GM10248 (cell line): ENCODE results near the gene SACM1L.
A peak's percentile ranks its signal among the peaks of the same experiment; 100 is the strongest.

Source experiments
- CTCF ChIA-PET: fragments of 300-600 bp; sonication (Branson Sonifier 250); formaldehyde crosslinking; extraction: SDS; loops from one replicate; lab custom pipeline; 2021; ENCODE audit warnings: antibody characterized with exemption; lab: Yijun Ruan, JAX
- POLR2A ChIA-PET: fragments of 350-650 bp; sonication (Branson Sonifier 250); formaldehyde crosslinking; extraction: SDS; loops from one replicate; lab custom pipeline; 2020; ENCODE audit warnings: antibody characterized with exemption; lab: Yijun Ruan, JAX
- DNase-seq: peaks from one replicate; pipeline ENCODE4 v3.0.0; 2012; ENCODE audit errors: extremely low spot score
- CTCF ChIP-seq: IDR thresholded peaks from 2 replicates; pipeline ENCODE4 v1.5.1; 2012; ENCODE audit warnings: mild to moderate bottlenecking, low read depth; ENCODE audit errors: extremely low read depth, missing control alignments, control extremely low read depth

The SACM1L gene

GRCh38 chr3:45665101-45665572 lies 24.1 kb upstream of the SACM1L start:
- DNase-seq = peak; percentile 46

DNA sequence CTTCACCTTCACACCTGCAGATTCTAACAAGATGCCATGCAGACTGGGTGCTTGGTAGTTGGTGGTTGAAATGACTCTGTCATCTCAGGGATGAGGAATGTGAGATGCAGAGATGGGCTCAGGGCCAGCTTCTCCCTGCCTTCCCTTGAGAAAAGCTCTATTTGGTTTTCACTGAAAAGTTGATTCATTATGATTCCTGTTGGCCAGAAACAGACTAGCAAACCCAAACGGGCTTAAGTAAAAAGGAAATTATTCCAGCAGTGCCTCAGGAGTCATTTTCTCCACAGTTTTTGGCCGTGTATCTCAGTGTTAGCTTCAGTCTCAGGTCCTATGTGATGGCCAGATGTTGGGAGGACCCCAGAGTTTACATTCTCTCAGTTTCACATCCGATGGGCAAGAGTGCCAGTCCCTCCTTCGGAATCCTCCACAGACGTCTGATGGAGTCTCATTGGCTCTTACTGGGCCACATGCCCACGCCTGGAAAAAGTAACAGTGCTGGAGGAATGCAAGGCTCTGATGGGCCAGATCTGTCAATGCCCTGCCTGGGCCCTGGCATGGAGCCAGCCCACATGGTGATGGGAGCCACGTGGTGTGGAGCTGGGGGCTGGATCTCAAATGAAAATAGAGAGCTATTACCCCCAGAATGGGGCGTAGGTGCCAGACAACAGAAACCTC lies 22.3 kb upstream of the SACM1L start:
- ChIA-PET POLR2A (no interaction called here), CTCF (interaction anchor here (1.0 to 6.4 kb wide), 10 partner anchors 9 to 412 kb away, joined by 3 to 30 read pairs (median 4); no protein-coding TSS in a partner anchor)
- TF ChIP-seq CTCF = no peak
- DNase-seq = no peak

More at GRCh38 chr3:45665101-45665572, 24.1 kb upstream of the SACM1L start:
- ChIA-PET CTCF (interaction anchor here (1.0 to 6.4 kb wide), 7 partner anchors 8 to 155 kb away, joined by 3 to 30 read pairs (median 5); no protein-coding TSS in a partner anchor), POLR2A (no interaction called here)
- TF ChIP-seq CTCF = peak; percentile 50

DNA sequence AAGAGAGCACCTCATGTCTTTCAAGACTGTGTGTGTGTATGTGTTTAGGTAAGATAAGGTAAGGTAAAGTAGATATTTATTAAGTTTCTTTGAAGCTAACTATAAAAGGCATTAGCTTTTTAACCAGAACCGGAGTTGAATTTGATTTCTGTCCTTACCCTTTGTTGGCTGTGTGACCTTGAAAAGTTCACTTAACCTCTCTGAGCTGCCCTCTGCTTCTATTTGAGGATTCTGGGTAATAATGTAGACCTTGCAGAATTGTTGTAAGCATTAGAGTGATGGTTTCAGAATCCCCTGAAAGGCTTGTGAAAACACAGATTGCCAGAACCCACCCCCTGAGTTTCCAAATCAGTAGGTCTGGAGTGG lies 21.6 kb upstream of the SACM1L start:
- no peak for DNase-seq
- CTCF ChIA-PET = interaction anchor here (1.2 to 6.4 kb wide), 6 partner anchors 7 to 412 kb away, joined by 3 to 30 read pairs (median 18); no protein-coding TSS in a partner anchor
- POLR2A ChIA-PET = no interaction called here
- TF ChIP-seq CTCF = no peak

DNA sequence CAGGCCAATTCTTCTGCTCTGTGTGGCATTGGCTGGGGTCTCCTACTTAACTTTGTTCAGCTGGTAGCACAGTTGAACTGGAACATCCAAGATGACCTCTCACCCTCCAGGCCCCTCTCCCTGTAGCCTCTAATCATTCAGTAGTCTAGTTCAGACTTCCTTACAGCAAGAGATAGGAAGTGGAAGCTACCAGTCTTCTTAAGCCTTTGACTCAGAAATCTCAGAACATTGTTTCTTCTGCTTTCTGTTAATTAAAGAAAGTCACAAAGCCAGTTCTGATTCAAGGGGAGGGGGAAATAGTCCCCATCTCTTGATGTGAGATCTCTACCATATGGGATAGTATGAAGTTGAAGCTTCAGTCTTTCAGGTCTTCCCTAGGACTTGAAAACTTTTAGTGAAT lies 18.8 kb upstream of the SACM1L start:
- no peak for TF ChIP-seq CTCF
- POLR2A ChIA-PET = no interaction called here
- CTCF ChIA-PET = interaction anchor here (1.5 to 6.4 kb wide), 3 partner anchors 10 to 160 kb away, joined by 5 to 30 read pairs (median 26); no protein-coding TSS in a partner anchor
- DNase-seq = no peak

GRCh38 chr3:45670991-45671390 lies 18.2 kb upstream of the SACM1L start:
- CTCF ChIA-PET = interaction anchor here (1.0 to 6.4 kb wide), 4 partner anchors 10 to 161 kb away, joined by 3 to 30 read pairs (median 16); no protein-coding TSS in a partner anchor
- POLR2A ChIA-PET = no interaction called here
- no peak for DNase-seq
- no peak for TF ChIP-seq CTCF

DNA sequence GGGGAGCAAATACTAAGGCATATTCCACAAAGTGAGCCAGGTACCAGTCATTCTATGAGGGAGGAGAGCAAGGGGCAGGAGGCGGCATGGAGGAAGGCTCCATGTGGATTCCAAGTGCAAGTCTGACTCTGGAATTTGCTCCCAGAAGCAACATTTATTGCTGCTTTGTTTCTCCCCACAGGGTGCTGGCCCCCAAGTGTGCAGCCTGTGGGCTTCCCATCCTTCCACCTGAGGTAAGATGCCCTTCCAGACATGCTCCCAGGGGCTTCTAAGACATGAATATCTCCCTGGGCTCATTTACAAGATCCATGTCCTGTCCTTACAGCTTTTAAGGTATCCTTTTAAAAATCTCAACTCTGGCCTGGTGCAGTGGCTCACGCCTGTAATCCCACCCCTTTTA lies 15.9 kb upstream of the SACM1L start:
- CTCF ChIA-PET = interaction anchor here (1.3 to 3.9 kb wide), 2 partner anchors 13 to 265 kb away, joined by 3 to 17 read pairs; no protein-coding TSS in a partner anchor
- DNase-seq = no peak
- POLR2A ChIA-PET = no interaction called here
- TF ChIP-seq CTCF = no peak
